ENCODE measurements around the gene RIMBP2.

GRCh38 chr12:130761537-130762318, 45.6 kb upstream of the RIMBP2 start:
- TF ChIP-seq GATA3 (IDR thresholded peaks at IDR 0.05; ENCODE audit: low read depth, low read length) (no peak), GATA2 (IDR thresholded peaks at IDR 0.05; ENCODE audit: low read depth, low read length) (no peak)

Data from SH-SY5Y (cell line).